ENCODE data around the gene SPAG9. TPM values are rescaled to one million over a fixed set of nuclear protein-coding genes. Genes with fewer than 3 reads are reported as not detected.

Gene SPAG9
- total RNA-seq, 4 donors from 2014 or later: 85.2 to 110 (median 94.3) TPM

- Histone ChIP-seq H3K4me1 (peaks cover 0 to 1% (median 0%) of the 10 kb centered on the region in 3 donors), H3K4me3 (no peak overlapping the region), H3K27ac (no peak overlapping the region), H3K27me3 (no peaks in the 10 kb centered on the region), H3K36me3 (peaks cover 5 to 65% of the 10 kb centered on the region in 2 donors), H3K9me3 (no peaks in the 10 kb centered on the region)
- WGBS, 2 donors (ENCODE audit: low coverage in 1 of 2): 95 to 100% methylated on average over 1 of the region's 1 CpG
- TF ChIP-seq EP300 (IDR thresholded peaks at IDR 0.05) (no peak), CTCF (IDR thresholded peaks at IDR 0.05) (no peak), POLR2AphosphoS5 (IDR thresholded peaks at IDR 0.05) (no peak), POLR2A (IDR thresholded peaks at IDR 0.05) (no peak)
- ATAC-seq: no peak
Measured at GRCh38 chr17:51006601-51007000, 114.1 kb downstream of the SPAG9 start.

GRCh38 chr17:51005768-51006167, 114.9 kb downstream of the SPAG9 start:
- H3K36me3 ChIP-seq: peaks cover 5 to 64% of the 10 kb centered on the region in 2 donors
- no peak for TF ChIP-seq CTCF (IDR thresholded peaks at IDR 0.05)
- TF ChIP-seq POLR2A (IDR thresholded peaks at IDR 0.05): no peak
- no peak for TF ChIP-seq POLR2AphosphoS5 (IDR thresholded peaks at IDR 0.05)
- TF ChIP-seq EP300 (IDR thresholded peaks at IDR 0.05): no peak
- WGBS, 2 donors (ENCODE audit: low coverage in 1 of 2): 78 to 83% methylated on average over 2 of the region's 2 CpGs
- no peak for ATAC-seq
- H3K27ac ChIP-seq: no peak overlapping the region
- H3K9me3 ChIP-seq: no peaks in the 10 kb centered on the region
- no peak overlapping the region for H3K4me3 ChIP-seq
- peaks cover 0 to 9% (median 0%) of the 10 kb centered on the region in 3 donors for H3K4me1 ChIP-seq
- no peaks in the 10 kb centered on the region for H3K27me3 ChIP-seq

GRCh38 chr17:51004249-51004648, 116.4 kb downstream of the SPAG9 start:
- H3K4me3 ChIP-seq: no peak overlapping the region
- WGBS, 2 donors (ENCODE audit: low coverage in 1 of 2): 75 to 100% methylated on average over 1 of the region's 1 CpG
- H3K27ac ChIP-seq: no peak overlapping the region
- peaks cover 5 to 72% of the 10 kb centered on the region in 2 donors for H3K36me3 ChIP-seq
- no peaks in the 10 kb centered on the region for H3K27me3 ChIP-seq
- TF ChIP-seq CTCF (IDR thresholded peaks at IDR 0.05) (no peak), POLR2AphosphoS5 (IDR thresholded peaks at IDR 0.05) (no peak), EP300 (IDR thresholded peaks at IDR 0.05) (no peak), POLR2A (IDR thresholded peaks at IDR 0.05) (no peak)
- no peak for ATAC-seq
- H3K9me3 ChIP-seq: no peaks in the 10 kb centered on the region
- peaks cover 0 to 9% (median 0%) of the 10 kb centered on the region in 3 donors for H3K4me1 ChIP-seq

GRCh38 chr17:51000835-51001638, 119.6 kb downstream of the SPAG9 start:
- Histone ChIP-seq H3K36me3 (peaks cover 5 to 91% of the 10 kb centered on the region in 2 donors), H3K4me3 (no peak overlapping the region), H3K27me3 (no peaks in the 10 kb centered on the region), H3K9me3 (no peaks in the 10 kb centered on the region), H3K4me1 (peaks cover 0 to 9% (median 0%) of the 10 kb centered on the region in 3 donors), H3K27ac (no peak overlapping the region)
- peak; percentile 48 for ATAC-seq
- no peak for TF ChIP-seq EP300 (IDR thresholded peaks at IDR 0.05)
- no peak for TF ChIP-seq POLR2A (IDR thresholded peaks at IDR 0.05)
- no peak for TF ChIP-seq POLR2AphosphoS5 (IDR thresholded peaks at IDR 0.05)
- TF ChIP-seq CTCF (IDR thresholded peaks at IDR 0.05): peak; percentile 36 to 74 (median 57)
- 58 to 89% methylated on average over 1 of the region's 1 CpG for WGBS, 2 donors (ENCODE audit: low coverage in 1 of 2)

GRCh38 chr17:50995668-50996067, 125.0 kb downstream of the SPAG9 start:
- Histone ChIP-seq H3K36me3 (peaks cover 3 to 98% of the 10 kb centered on the region in 2 donors), H3K4me3 (no peak overlapping the region), H3K27me3 (no peaks in the 10 kb centered on the region), H3K9me3 (no peaks in the 10 kb centered on the region), H3K4me1 (no peaks in the 10 kb centered on the region), H3K27ac (no peak overlapping the region)
- ATAC-seq: no peak
- TF ChIP-seq POLR2A (IDR thresholded peaks at IDR 0.05): no peak
- TF ChIP-seq CTCF (IDR thresholded peaks at IDR 0.05): no peak
- TF ChIP-seq EP300 (IDR thresholded peaks at IDR 0.05): no peak
- no peak for TF ChIP-seq POLR2AphosphoS5 (IDR thresholded peaks at IDR 0.05)
- WGBS, 2 donors (ENCODE audit: low coverage in 1 of 2): 75 to 94% methylated on average over 1 to 2 of the region's 2 CpGs
